HepG2 (cell line): ENCODE results near the gene DAPL1. TPM values are rescaled to one million over a fixed set of nuclear protein-coding genes. Genes with fewer than 3 reads are reported as not detected.

ENCODE experiments used
- ATAC-seq: fragments of 200-7000 bp; cut with Tn5 transposase; 3 replicates; pipeline ENCODE4 v1.9.1; 2020; ENCODE audit warnings: mild to moderate bottlenecking, moderate library complexity
- BruUV-seq: library from RNA; stranded (reverse); fragments of 400-500 nt; replicated peaks from 2 replicates; lab custom pipeline; 2021; lab: Mats Ljungman, UMichigan
- CTCF ChIA-PET: fragments of 300-600 bp; formaldehyde crosslinking; extraction: SDS; loops from one replicate; lab custom pipeline; 2021; ENCODE audit warnings: low total read pairs, inconsistent platforms, low intra/inter-chr PET ratio; lab: Yijun Ruan, JAX
- POLR2A ChIA-PET: fragments of 350-600 bp; sonication (Branson Sonifier 250); formaldehyde crosslinking; loops from one replicate; lab custom pipeline; 2020; ENCODE audit warnings: antibody characterized with exemption, inconsistent platforms; lab: Yijun Ruan, JAX
- DNase-seq: peaks from one replicate; pipeline ENCODE4 v3.0.0-alpha.2; 2015; ENCODE audit warnings: low spot score
- FAIRE-seq: peaks from 3 replicates; lab custom pipeline; 2011; peaks lifted over from hg19 to GRCh38; lab: Jason Lieb, UNC
- H2AFZ ChIP-seq: one replicate; pipeline ENCODE4 v1.6.1; 2011; ENCODE audit warnings: low read length, inconsistent platforms
- H3K27ac ChIP-seq: fragments of 300-600 bp; 3 replicates; pipeline ENCODE4 v1.8.0; 2011; ENCODE audit warnings: mixed run types, mild to moderate bottlenecking, mixed read lengths, low read length, inconsistent platforms; ENCODE audit not compliant: insufficient read depth; ENCODE audit errors: extremely low read length
- H3K27me3 ChIP-seq, 2 experiments: fragments of 200-600 bp in 1 of 2; 2 replicates in 1 of 2; 3 replicates in 1 of 2; pipeline versions ENCODE4 v1.6.0 to v1.8.0; 2011; ENCODE audit warnings: low read length in 2 of 2, mild to moderate bottlenecking in 2 of 2, moderate library complexity in 2 of 2, inconsistent platforms in 1 of 2; ENCODE audit not compliant: insufficient read depth in 2 of 2, control insufficient read depth in 1 of 2
- H3K36me3 ChIP-seq, 2 experiments: fragments of 200-600 bp in 1 of 2; replicated peaks in 1 of 2; 2 replicates in 1 of 2; 3 replicates in 1 of 2; pipeline versions ENCODE4 v1.5.1 to v1.8.0; 2011; ENCODE audit warnings: low read length in 2 of 2, inconsistent platforms in 1 of 2; ENCODE audit not compliant: insufficient read depth in 2 of 2, control insufficient read depth in 1 of 2
- H3K4me1 ChIP-seq: 2 replicates; pipeline ENCODE4 v1.5.1; 2012; ENCODE audit warnings: low read length, inconsistent platforms; ENCODE audit not compliant: insufficient read depth
- H3K4me2 ChIP-seq: 2 replicates; pipeline ENCODE4 v1.6.0; 2011; ENCODE audit warnings: low read depth, low read length, inconsistent platforms
- H3K4me3 ChIP-seq, 3 experiments: fragments of 200-600 bp in 1 of 3; sonication (generic), shearing (Covaris generic) in 1 of 3; replicated peaks in 1 of 3; 2 replicates each; pipeline ENCODE4 v1.5.1; 2011 to 2016; ENCODE audit warnings: low read length in 3 of 3, inconsistent platforms in 2 of 3, low read depth in 2 of 3, mild to moderate bottlenecking in 2 of 3, control low read depth in 1 of 3, mixed read lengths in 1 of 3; ENCODE audit not compliant: insufficient read depth in 1 of 3
- H3K79me2 ChIP-seq: one replicate; pipeline ENCODE4 v1.6.1; 2011; ENCODE audit warnings: low read length, inconsistent platforms; ENCODE audit not compliant: insufficient read depth
- H3K9ac ChIP-seq: 2 replicates; pipeline ENCODE4 v1.6.0; 2011; ENCODE audit warnings: mild to moderate bottlenecking, low read depth, low read length, inconsistent platforms; ENCODE audit not compliant: insufficient read depth
- H3K9me3 ChIP-seq: 2 replicates; pipeline ENCODE4 v1.5.1; 2012; ENCODE audit warnings: mild to moderate bottlenecking, low read length
- H4K20me1 ChIP-seq: 2 replicates; pipeline ENCODE4 v1.6.0; 2011; ENCODE audit warnings: inconsistent platforms, mild to moderate bottlenecking, low read length, moderate library complexity; ENCODE audit not compliant: insufficient read depth
- GMEB2 ChIP-seq: IDR thresholded peaks from 2 replicates; pipeline ENCODE4 v1.6.1; 2016; ENCODE audit warnings: missing biosample characterization, missing genetic modification reagents, low read depth
- GPBP1L1 ChIP-seq: sonication (generic); formaldehyde crosslinking; IDR thresholded peaks from 2 replicates; pipeline ENCODE4 v1.5.0; 2020; ENCODE audit warnings: mild to moderate bottlenecking, missing genetic modification reagents
- HCFC1 ChIP-seq: fragments of 150-350 bp; IDR thresholded peaks from 2 replicates; pipeline ENCODE4 v1.6.1; 2014; ENCODE audit warnings: low read depth, low read length
- KDM3A ChIP-seq: IDR thresholded peaks from 2 replicates; pipeline ENCODE4 v1.6.1; 2018; ENCODE audit warnings: low read depth, missing compliant biosample characterization
- MNT ChIP-seq: fragments of 450-650 bp; IDR thresholded peaks from 2 replicates; pipeline ENCODE4 v1.6.1; 2016
- NPAS2 ChIP-seq: sonication (generic); formaldehyde crosslinking; IDR thresholded peaks from 2 replicates; pipeline ENCODE4 v1.8.0; 2022; ENCODE audit warnings: mild to moderate bottlenecking, missing genetic modification reagents, borderline replicate concordance
- NR3C1 ChIP-seq: sonication (generic); formaldehyde crosslinking; IDR thresholded peaks from 2 replicates; pipeline ENCODE4 v1.4.0; 2020; ENCODE audit warnings: missing genetic modification reagents
- STAG1 ChIP-seq: sonication (generic); formaldehyde crosslinking; IDR thresholded peaks from 2 replicates; pipeline ENCODE4 v1.4.0; 2020; ENCODE audit warnings: missing genetic modification reagents
- STAT6 ChIP-seq: sonication (generic); formaldehyde crosslinking; IDR thresholded peaks from 2 replicates; pipeline ENCODE4 v1.4.0; 2020; ENCODE audit warnings: missing genetic modification reagents, mild to moderate bottlenecking, borderline replicate concordance
- ZEB1 ChIP-seq: IDR thresholded peaks from 2 replicates; pipeline ENCODE4 v1.6.1; 2012; ENCODE audit warnings: mild to moderate bottlenecking, low read depth, inconsistent platforms; ENCODE audit not compliant: insufficient replicate concordance
- ZNF101 ChIP-seq: sonication (generic); formaldehyde crosslinking; IDR thresholded peaks from 2 replicates; pipeline ENCODE4 v1.4.0; 2020; ENCODE audit warnings: mild to moderate bottlenecking, low read depth, missing genetic modification reagents, borderline replicate concordance
- ZNF235 ChIP-seq: sonication (generic); formaldehyde crosslinking; IDR thresholded peaks from 2 replicates; pipeline ENCODE4 v1.8.1; 2023; ENCODE audit warnings: mild to moderate bottlenecking, missing genetic modification reagents, borderline replicate concordance
- ZNF264 ChIP-seq: sonication (generic); formaldehyde crosslinking; IDR thresholded peaks from 2 replicates; pipeline ENCODE4 v1.4.0; 2020; ENCODE audit warnings: missing genetic modification reagents
- ZXDC ChIP-seq: sonication (generic); formaldehyde crosslinking; IDR thresholded peaks from 2 replicates; pipeline ENCODE4 v1.5.0; 2020; ENCODE audit warnings: mild to moderate bottlenecking, missing genetic modification reagents
- WGBS: methylation state at CpG from one replicate; pipeline ENCODE4 v1.1.6; 2017; ENCODE audit warnings: low lambda C conversion rate; 5-methylcytosine and 5-hydroxymethylcytosine counted together
- in situ Hi-C: cut with HindIII; loops from 2 replicates; pipeline ENCODE4 v1.10.0; 2017; ENCODE audit warnings: low pct_unique_long_range_greater_than_20kb; ENCODE audit not compliant: extremely low pct_ligation_motif_present
- intact Hi-C: fragments of 100-400 bp; cut with micrococcal nuclease; formaldehyde crosslinking; loops from one replicate; pipeline ENCODE4 v1.10.0; 2022; ENCODE audit not compliant: unreplicated experiment
- polyA plus RNA-seq, 8 experiments: library from polyadenylated mRNA; depleted of rRNA in 3 of 8; stranded (reverse) in 7 of 8; unstranded in 1 of 8; fragments of >200 nt; fragmentation: Illumina TruSeq in 4 of 8; extraction: Trizol in 4 of 8; gene quantifications; 2 replicates each; pipeline versions ENCODE4 v1.2.1 to v1.2.3, GENCODE V29; 2011 to 2016; ENCODE audit warnings: low read depth in 4 of 8, missing spikeins in 1 of 8, mixed read lengths in 1 of 8; ENCODE audit not compliant: insufficient read depth in 1 of 8
- total RNA-seq, 5 experiments: library from RNA; depleted of rRNA; stranded (reverse); fragments of >200 nt; fragmentation: Illumina TruSeq; extraction: Trizol; gene quantifications; 2 replicates each; pipeline ENCODE4 v1.2.3, GENCODE V29; 2016; ENCODE audit warnings: low read depth in 1 of 5

DAPL1 gene
- total and polyA plus RNA-seq, 2 of the 13 experiments (the other 11 are each of a cell fraction or from before 2014, with no cell fraction given), result not detected

- Histone ChIP-seq H3K79me2 (no peaks in the 10 kb centered on the region), H3K36me3 (no peaks in the 10 kb centered on the region), H3K9me3 (no peaks in the 10 kb centered on the region), H3K9ac (no peak overlapping the region), H3K4me3 (no peak overlapping the region), H2AFZ (no peak overlapping the region), H3K4me1 (no peaks in the 10 kb centered on the region), H3K27ac (no peak overlapping the region), H3K4me2 (no peak overlapping the region), H3K27me3 (peaks cover 0 to 10% of the 10 kb centered on the region in 2 experiments; a peak in 3 of 5 replicates), H4K20me1 (no peaks in the 10 kb centered on the region)
- BruUV-seq, result no TSS peak
- CTCF ChIA-PET, result no interaction called here
- no peak for FAIRE-seq
- in situ Hi-C loops, result no loop called here
- DNase-seq, result no peak
- 32% methylated on average over 3 of the region's 3 CpGs for WGBS
- intact Hi-C loops, result no loop called here
- no peak for ATAC-seq
- POLR2A ChIA-PET, result no interaction called here
- TF ChIP-seq ZNF264 (CRISPR knock-in tag) (no peak), MNT (no peak), HCFC1 (no peak), GMEB2 (CRISPR knock-in tag) (no peak), STAG1 (CRISPR knock-in tag) (no peak), ZNF101 (CRISPR knock-in tag) (no peak), ZNF235 (CRISPR knock-in tag) (no peak), ZXDC (CRISPR knock-in tag) (no peak), KDM3A (CRISPR knock-in tag) (no peak), ZEB1 (no peak), GPBP1L1 (CRISPR knock-in tag) (no peak), NPAS2 (CRISPR knock-in tag) (no peak), NR3C1 (CRISPR knock-in tag) (no peak), STAT6 (CRISPR knock-in tag) (no peak)
Observed at GRCh38 chr2:158775273-158776027, 19.7 kb upstream of the DAPL1 start.
